OCI-LY7 (cell line): ENCODE results near the gene RPS29.

Experiments used
- CTCF ChIP-seq: fragments of 200-600 bp; sonication (generic); conservative IDR thresholded peaks from 2 replicates; pipeline ENCODE4 v1.5.1; 2014; ENCODE audit warnings: mild to moderate bottlenecking, antibody characterized with exemption, low read length, moderate library complexity, mixed read lengths
- EZH2phosphoT487 ChIP-seq: fragments of 200-600 bp; sonication (generic); IDR thresholded peaks from 2 replicates; pipeline ENCODE4 v1.6.1; 2018; ENCODE audit warnings: low read depth, borderline replicate concordance, mild to moderate bottlenecking, mixed run types, antibody characterized with exemption, low read length, moderate library complexity, mixed read lengths

GRCh38 chr14:49553106-49553505 lies 33.1 kb downstream of the RPS29 start:
- TF ChIP-seq CTCF (no peak), EZH2phosphoT487 (no peak)
